PC-9 (cell line): Measurements from ENCODE around the gene MYL2. TPM values are rescaled to one million over a fixed set of nuclear protein-coding genes. Genes with fewer than 3 reads are reported as not detected.

Experiments used
- BruUV-seq: library from RNA; stranded (reverse); fragments of 400-500 nt; replicated peaks from 2 replicates; lab custom pipeline; 2021; lab: Mats Ljungman, UMichigan
- CTCF ChIA-PET: fragments of 300-600 bp; sonication (Branson Sonifier 250); formaldehyde crosslinking; loops from one replicate; lab custom pipeline; 2022; ENCODE audit warnings: antibody characterized with exemption; lab: Charles Lee
- POLR2A ChIA-PET: fragments of 300-600 bp; sonication (Branson Sonifier 250); formaldehyde crosslinking; loops from one replicate; lab custom pipeline; 2022; ENCODE audit warnings: antibody characterized with exemption; ENCODE audit not compliant: unreplicated experiment; lab: Charles Lee
- DNase-seq, 2 experiments: peaks; one replicate each; pipeline versions ENCODE4 v3.0.0 to v3.0.0-alpha.2; 2015 to 2022; ENCODE audit warnings: mixed read lengths in 1 of 2
- H2AFZ ChIP-seq: fragments of 200-600 bp; sonication (generic); 2 replicates; pipeline ENCODE4 v1.8.1; 2017; ENCODE audit warnings: antibody characterized with exemption
- H3F3A ChIP-seq: fragments of 200-600 bp; sonication (generic); 2 replicates; pipeline ENCODE4 v1.8.1; 2017; ENCODE audit warnings: antibody characterized with exemption, mild to moderate bottlenecking, low read depth; ENCODE audit not compliant: insufficient read depth
- H3K27ac ChIP-seq: fragments of 200-600 bp; sonication (generic); 2 replicates; pipeline ENCODE4 v1.6.1; 2016; ENCODE audit warnings: mixed run types
- H3K27me3 ChIP-seq: fragments of 200-600 bp; sonication (generic); 2 replicates; pipeline ENCODE4 v1.6.1; 2016; ENCODE audit warnings: low read depth, mixed run types; ENCODE audit not compliant: insufficient read depth
- H3K36me3 ChIP-seq: fragments of 200-600 bp; sonication (generic); 2 replicates; pipeline ENCODE4 v1.6.1; 2016; ENCODE audit warnings: low read depth, mixed run types
- H3K4me1 ChIP-seq: fragments of 200-600 bp; sonication (generic); replicated peaks from 2 replicates; pipeline ENCODE4 v1.6.1; 2016; ENCODE audit warnings: mixed run types; ENCODE audit not compliant: insufficient read depth
- H3K4me2 ChIP-seq: fragments of 200-600 bp; sonication (generic); 2 replicates; pipeline ENCODE4 v1.6.1; 2017; ENCODE audit warnings: mixed run types
- H3K4me3 ChIP-seq: fragments of 200-600 bp; sonication (generic); 2 replicates; pipeline ENCODE4 v1.6.1; 2016; ENCODE audit warnings: mixed run types
- H3K79me2 ChIP-seq: fragments of 200-600 bp; sonication (generic); 2 replicates; pipeline ENCODE4 v1.6.1; 2017; ENCODE audit warnings: low read depth, mixed run types
- H3K9me2 ChIP-seq: fragments of 200-600 bp; sonication (generic); 2 replicates; pipeline ENCODE4 v1.8.1; 2017; ENCODE audit warnings: mild to moderate bottlenecking; ENCODE audit not compliant: insufficient read depth
- H3K9me3 ChIP-seq: fragments of 200-600 bp; sonication (generic); 2 replicates; pipeline ENCODE4 v1.8.1; 2016; ENCODE audit warnings: low read depth; ENCODE audit not compliant: insufficient read depth
- H4K20me1 ChIP-seq: fragments of 200-600 bp; sonication (generic); 2 replicates; pipeline ENCODE4 v1.8.1; 2017; ENCODE audit not compliant: insufficient read depth
- EZH2 ChIP-seq: fragments of 200-600 bp; sonication (generic); IDR thresholded peaks from 2 replicates; pipeline ENCODE4 v1.8.0; 2017; ENCODE audit warnings: antibody characterized with exemption, low read depth
- intact Hi-C: fragments of 100-400 bp; cut with micrococcal nuclease; formaldehyde crosslinking; loops from one replicate; pipeline ENCODE4 v1.10.0; 2022; ENCODE audit not compliant: unreplicated experiment
- total RNA-seq: library from RNA; stranded (reverse); gene quantifications from 2 replicates; pipeline ENCODE4 v1.2.3, GENCODE V29; 2021
- TF ChIP-seq, protein P1 (sequence below): fragments of 200-600 bp; sonication (generic); conservative IDR thresholded peaks from 2 replicates; pipeline ENCODE4 v1.6.1; 2017; ENCODE audit warnings: mixed run types, antibody characterized with exemption, mild to moderate bottlenecking, moderate library complexity

MYL2 gene
- total RNA-seq, 1 experiment from 2014 or later, result not detected

DNA sequence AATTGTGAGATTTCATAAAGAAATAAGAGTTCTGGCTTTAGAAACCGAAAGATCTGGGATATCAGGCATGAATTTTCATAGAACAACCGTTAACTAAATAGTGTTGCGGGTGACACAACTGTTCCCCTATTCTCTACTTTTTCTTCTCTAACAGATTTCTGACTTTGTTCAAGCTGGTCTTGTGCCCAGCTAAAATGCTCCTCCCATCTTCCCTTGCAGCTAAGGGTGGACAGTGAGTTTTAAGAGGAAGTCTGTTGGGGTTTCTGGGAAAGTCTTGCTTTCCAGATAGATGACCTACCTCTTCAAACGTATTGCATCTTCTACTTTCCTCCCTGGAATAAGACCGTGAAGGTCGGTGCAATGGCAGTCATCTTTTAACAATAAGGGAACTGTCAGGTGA lies 54.9 kb downstream of the MYL2 start:
- H3F3A ChIP-seq, result no peaks in the 10 kb centered on the region
- no peak overlapping the region for H3K27ac ChIP-seq
- TF ChIP-seq, protein P1, sequence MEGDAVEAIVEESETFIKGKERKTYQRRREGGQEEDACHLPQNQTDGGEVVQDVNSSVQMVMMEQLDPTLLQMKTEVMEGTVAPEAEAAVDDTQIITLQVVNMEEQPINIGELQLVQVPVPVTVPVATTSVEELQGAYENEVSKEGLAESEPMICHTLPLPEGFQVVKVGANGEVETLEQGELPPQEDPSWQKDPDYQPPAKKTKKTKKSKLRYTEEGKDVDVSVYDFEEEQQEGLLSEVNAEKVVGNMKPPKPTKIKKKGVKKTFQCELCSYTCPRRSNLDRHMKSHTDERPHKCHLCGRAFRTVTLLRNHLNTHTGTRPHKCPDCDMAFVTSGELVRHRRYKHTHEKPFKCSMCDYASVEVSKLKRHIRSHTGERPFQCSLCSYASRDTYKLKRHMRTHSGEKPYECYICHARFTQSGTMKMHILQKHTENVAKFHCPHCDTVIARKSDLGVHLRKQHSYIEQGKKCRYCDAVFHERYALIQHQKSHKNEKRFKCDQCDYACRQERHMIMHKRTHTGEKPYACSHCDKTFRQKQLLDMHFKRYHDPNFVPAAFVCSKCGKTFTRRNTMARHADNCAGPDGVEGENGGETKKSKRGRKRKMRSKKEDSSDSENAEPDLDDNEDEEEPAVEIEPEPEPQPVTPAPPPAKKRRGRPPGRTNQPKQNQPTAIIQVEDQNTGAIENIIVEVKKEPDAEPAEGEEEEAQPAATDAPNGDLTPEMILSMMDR, result no peak
- TF ChIP-seq EZH2, result no peak
- intact Hi-C loops, result no loop called here
- POLR2A ChIA-PET, result no interaction called here
- H3K9me3 ChIP-seq, result 0 out of 2 replicates have a peak, but pooled peaks cover 2% of the 10 kb centered on the region
- H3K4me1 ChIP-seq, result no peaks in the 10 kb centered on the region
- BruUV-seq, result no TSS peak
- no peak overlapping the region for H2AFZ ChIP-seq
- no peaks in the 10 kb centered on the region for H3K36me3 ChIP-seq
- no peak for DNase-seq
- peaks cover 30% of the 10 kb centered on the region for H3K27me3 ChIP-seq
- no peak overlapping the region for H3K4me2 ChIP-seq
- H3K9me2 ChIP-seq, result no peaks in the 10 kb centered on the region
- no peaks in the 10 kb centered on the region for H4K20me1 ChIP-seq
- H3K4me3 ChIP-seq, result no peak overlapping the region
- no peaks in the 10 kb centered on the region for H3K79me2 ChIP-seq
- CTCF ChIA-PET, result no interaction called here

DNA sequence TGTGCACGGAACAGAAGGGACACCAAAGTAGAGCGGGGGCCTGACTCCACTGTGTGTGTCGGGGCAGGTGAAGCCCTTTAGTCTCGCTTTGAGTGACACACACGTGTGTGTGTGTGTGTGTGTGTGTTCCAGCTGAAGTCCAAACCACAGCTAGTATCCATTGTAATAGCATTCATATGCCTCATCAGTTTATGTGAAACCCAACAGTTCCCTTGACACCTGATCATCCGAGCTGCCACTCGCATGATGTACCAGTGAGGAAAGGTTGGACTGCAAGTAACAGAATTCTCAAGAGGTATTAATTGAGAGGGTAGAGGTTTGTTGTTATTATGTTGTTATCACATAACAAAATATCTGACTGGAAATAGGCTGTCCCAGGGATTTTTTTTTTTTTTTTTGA lies 57.2 kb downstream of the MYL2 start:
- H3F3A ChIP-seq, result no peaks in the 10 kb centered on the region
- no peaks in the 10 kb centered on the region for H3K79me2 ChIP-seq
- POLR2A ChIA-PET, result no interaction called here
- H2AFZ ChIP-seq, result no peak overlapping the region
- DNase-seq, result no peak
- H3K9me3 ChIP-seq, result no peaks in the 10 kb centered on the region
- no peaks in the 10 kb centered on the region for H3K4me1 ChIP-seq
- 0 out of 2 replicates have a peak, but pooled peaks cover 14% of the 10 kb centered on the region for H3K27me3 ChIP-seq
- H3K9me2 ChIP-seq, result no peaks in the 10 kb centered on the region
- no peaks in the 10 kb centered on the region for H3K36me3 ChIP-seq
- no TSS peak for BruUV-seq
- no peak overlapping the region for H3K27ac ChIP-seq
- no peaks in the 10 kb centered on the region for H4K20me1 ChIP-seq
- intact Hi-C loops, result no loop called here
- H3K4me2 ChIP-seq, result no peak overlapping the region
- CTCF ChIA-PET, result no interaction called here
- no peak for TF ChIP-seq EZH2
- TF ChIP-seq, protein P1, result no peak
- H3K4me3 ChIP-seq, result no peak overlapping the region

DNA sequence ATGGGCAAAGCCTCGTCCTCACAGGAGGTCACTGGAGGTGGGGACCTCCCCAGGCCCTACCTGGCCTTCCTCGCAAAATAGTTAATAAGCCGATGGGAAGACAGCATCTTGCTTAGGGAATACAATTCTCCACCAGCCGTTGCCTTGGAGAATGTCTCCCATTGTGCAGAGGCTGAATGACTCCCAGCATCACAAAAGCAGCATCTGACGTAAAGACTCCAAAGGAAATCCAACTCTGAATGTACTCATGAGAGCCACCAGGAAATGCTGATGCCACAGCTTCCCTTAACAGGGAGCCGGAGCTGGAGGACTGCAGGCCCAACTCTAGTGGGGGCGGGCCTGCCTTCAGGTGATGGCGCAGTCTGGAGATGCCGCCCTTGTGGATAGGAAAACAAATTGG lies 58.0 kb downstream of the MYL2 start:
- H3K9me3 ChIP-seq, result no peaks in the 10 kb centered on the region
- no peaks in the 10 kb centered on the region for H3K36me3 ChIP-seq
- POLR2A ChIA-PET, result interaction anchor here (0.6 kb wide), 1 partner anchor 249 kb away, joined by 30 read pairs; the partner anchor contains the start of gene TCTN1
- 0 out of 2 replicates have a peak, but pooled peaks cover 15% of the 10 kb centered on the region for H3K27me3 ChIP-seq
- no peak for TF ChIP-seq EZH2
- TF ChIP-seq, protein P1, result no peak
- H3K4me3 ChIP-seq, result no peak overlapping the region
- CTCF ChIA-PET, result interaction anchor here (0.6 kb wide), 2 partner anchors 13 to 194 kb away, joined by 3 read pairs; no protein-coding TSS in a partner anchor
- BruUV-seq, result no TSS peak
- no peaks in the 10 kb centered on the region for H3K9me2 ChIP-seq
- intact Hi-C loops, result no loop called here
- H2AFZ ChIP-seq, result no peak overlapping the region
- H3K27ac ChIP-seq, result no peak overlapping the region
- H3F3A ChIP-seq, result no peaks in the 10 kb centered on the region
- DNase-seq, result no peak
- H4K20me1 ChIP-seq, result no peaks in the 10 kb centered on the region
- no peaks in the 10 kb centered on the region for H3K4me1 ChIP-seq
- H3K79me2 ChIP-seq, result no peaks in the 10 kb centered on the region
- no peak overlapping the region for H3K4me2 ChIP-seq
